Measurements from ENCODE around the gene TRIM17. TPM values are rescaled to one million over a fixed set of nuclear protein-coding genes. Genes with fewer than 3 reads are reported as not detected.

TRIM17 gene
- total RNA-seq, 2 donors from 2014 or later = 8.4 to 19.6 TPM

- H3K9ac ChIP-seq (ENCODE audit: extremely low read depth, low read length, poor library complexity, severe bottlenecking) = no peak overlapping the region
- no peak for DNase-seq
- Mint-ChIP-seq H3K9me3 (no peaks in the 10 kb centered on the region), H3K36me3 (ENCODE audit: low read depth) (peaks cover 5% of the 10 kb centered on the region), H3K27me3 (ENCODE audit: insufficient read depth) (peaks cover 24% of the 10 kb centered on the region), H3K27ac (no peak overlapping the region), H3K4me1 (peaks cover 12% of the 10 kb centered on the region), H3K4me3 (peak overlapping the region; percentile 87)
- no peak overlapping the region for H3K27ac ChIP-seq (ENCODE audit: low read depth, low read length)
- no peaks in the 10 kb centered on the region for H3K4me1 ChIP-seq (ENCODE audit: control insufficient read depth, insufficient read depth, low read length)
- 14 to 38% methylated on average over 1 of the region's 1 CpG for WGBS, 2 experiments (ENCODE audit: insufficient coverage in 1 of 2, insufficient read length in 1 of 2)
- H3K27me3 ChIP-seq (ENCODE audit: control insufficient read depth, insufficient read depth, low read length, poor library complexity, severe bottlenecking) = no peaks in the 10 kb centered on the region
- H3K9me3 ChIP-seq (ENCODE audit: control insufficient read depth, low read length) = no peaks in the 10 kb centered on the region
- H3K4me3 ChIP-seq (ENCODE audit: low read length) = peak overlapping the region; percentile 90
- TF ChIP-seq, protein P1, sequence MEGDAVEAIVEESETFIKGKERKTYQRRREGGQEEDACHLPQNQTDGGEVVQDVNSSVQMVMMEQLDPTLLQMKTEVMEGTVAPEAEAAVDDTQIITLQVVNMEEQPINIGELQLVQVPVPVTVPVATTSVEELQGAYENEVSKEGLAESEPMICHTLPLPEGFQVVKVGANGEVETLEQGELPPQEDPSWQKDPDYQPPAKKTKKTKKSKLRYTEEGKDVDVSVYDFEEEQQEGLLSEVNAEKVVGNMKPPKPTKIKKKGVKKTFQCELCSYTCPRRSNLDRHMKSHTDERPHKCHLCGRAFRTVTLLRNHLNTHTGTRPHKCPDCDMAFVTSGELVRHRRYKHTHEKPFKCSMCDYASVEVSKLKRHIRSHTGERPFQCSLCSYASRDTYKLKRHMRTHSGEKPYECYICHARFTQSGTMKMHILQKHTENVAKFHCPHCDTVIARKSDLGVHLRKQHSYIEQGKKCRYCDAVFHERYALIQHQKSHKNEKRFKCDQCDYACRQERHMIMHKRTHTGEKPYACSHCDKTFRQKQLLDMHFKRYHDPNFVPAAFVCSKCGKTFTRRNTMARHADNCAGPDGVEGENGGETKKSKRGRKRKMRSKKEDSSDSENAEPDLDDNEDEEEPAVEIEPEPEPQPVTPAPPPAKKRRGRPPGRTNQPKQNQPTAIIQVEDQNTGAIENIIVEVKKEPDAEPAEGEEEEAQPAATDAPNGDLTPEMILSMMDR (conservative IDR thresholded peaks at IDR 0.05) = peak; percentile 52
- H3K36me3 ChIP-seq (ENCODE audit: control insufficient read depth, insufficient read depth, low read length) = no peaks in the 10 kb centered on the region
Observed at GRCh38 chr1:228455715-228456114, 39.1 kb upstream of the TRIM17 start.

DNA sequence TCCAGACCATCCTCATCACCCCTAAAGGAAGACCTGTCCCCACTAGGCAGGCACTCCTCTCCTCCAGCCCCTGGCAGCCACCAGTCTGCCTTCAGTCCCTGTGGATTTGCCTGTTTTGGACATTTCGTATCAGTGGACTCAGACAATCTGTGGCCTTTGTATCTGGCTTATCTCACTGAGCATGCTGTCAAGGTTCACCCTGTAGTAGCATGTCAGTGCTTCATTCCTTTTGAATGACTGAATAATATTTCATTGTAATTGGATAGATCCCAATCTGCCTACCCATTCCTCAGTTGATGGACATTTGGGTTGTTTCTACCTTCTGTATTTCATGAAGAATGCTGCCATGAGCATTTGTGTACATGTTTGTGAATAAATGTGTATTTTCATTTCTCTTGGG lies 37.6 kb upstream of the TRIM17 start:
- Histone ChIP-seq H3K36me3 (ENCODE audit: control insufficient read depth, insufficient read depth, low read length) (no peaks in the 10 kb centered on the region), H3K9ac (ENCODE audit: extremely low read depth, low read length, poor library complexity, severe bottlenecking) (no peak overlapping the region), H3K4me3 (ENCODE audit: low read length) (no peak overlapping the region), H3K27ac (ENCODE audit: low read depth, low read length) (no peak overlapping the region), H3K9me3 (ENCODE audit: control insufficient read depth, low read length) (no peaks in the 10 kb centered on the region), H3K27me3 (ENCODE audit: control insufficient read depth, insufficient read depth, low read length, poor library complexity, severe bottlenecking) (no peaks in the 10 kb centered on the region), H3K4me1 (ENCODE audit: control insufficient read depth, insufficient read depth, low read length) (no peaks in the 10 kb centered on the region)
- Mint-ChIP-seq H3K27me3 (ENCODE audit: insufficient read depth) (peaks cover 24% of the 10 kb centered on the region), H3K4me3 (no peak overlapping the region), H3K9me3 (no peaks in the 10 kb centered on the region), H3K36me3 (ENCODE audit: low read depth) (peaks cover 5% of the 10 kb centered on the region), H3K4me1 (peaks cover 12% of the 10 kb centered on the region), H3K27ac (no peak overlapping the region)
- 96 to 100% methylated on average over 1 of the region's 1 CpG for WGBS, 2 experiments (ENCODE audit: insufficient coverage in 1 of 2, insufficient read length in 1 of 2)
- TF ChIP-seq, protein P1 (conservative IDR thresholded peaks at IDR 0.05) = no peak
- DNase-seq = no peak

DNA sequence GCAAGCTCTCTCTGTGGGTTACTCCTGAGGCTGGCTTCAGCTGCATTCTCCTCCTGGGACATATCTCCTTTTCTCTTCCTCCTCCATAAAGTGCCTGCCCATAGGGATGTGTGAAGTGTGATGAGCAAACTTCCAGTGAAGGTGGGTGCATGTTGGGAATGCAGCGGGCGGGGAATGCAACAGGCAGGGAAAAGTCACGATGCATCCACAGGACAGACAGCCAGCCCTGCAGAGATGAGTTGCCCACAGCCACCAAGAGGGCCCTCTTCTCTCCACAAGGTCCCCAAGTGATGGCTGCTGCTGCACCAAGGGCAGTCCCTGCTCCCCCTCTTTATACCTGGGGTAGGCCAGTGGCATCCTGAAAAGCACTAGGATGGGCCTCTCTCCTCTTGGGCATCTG lies 37.0 kb upstream of the TRIM17 start:
- H3K4me1 Mint-ChIP-seq = peaks cover 12% of the 10 kb centered on the region
- H3K4me3 Mint-ChIP-seq = no peak overlapping the region
- no peaks in the 10 kb centered on the region for H3K27me3 ChIP-seq (ENCODE audit: control insufficient read depth, insufficient read depth, low read length, poor library complexity, severe bottlenecking)
- H3K4me3 ChIP-seq (ENCODE audit: low read length) = no peak overlapping the region
- no peaks in the 10 kb centered on the region for H3K4me1 ChIP-seq (ENCODE audit: control insufficient read depth, insufficient read depth, low read length)
- H3K36me3 ChIP-seq (ENCODE audit: control insufficient read depth, insufficient read depth, low read length) = no peaks in the 10 kb centered on the region
- H3K9ac ChIP-seq (ENCODE audit: extremely low read depth, low read length, poor library complexity, severe bottlenecking) = no peak overlapping the region
- no peak overlapping the region for H3K27ac Mint-ChIP-seq
- no peak for DNase-seq
- H3K27ac ChIP-seq (ENCODE audit: low read depth, low read length) = no peak overlapping the region
- H3K27me3 Mint-ChIP-seq (ENCODE audit: insufficient read depth) = peaks cover 22% of the 10 kb centered on the region
- no peaks in the 10 kb centered on the region for H3K9me3 ChIP-seq (ENCODE audit: control insufficient read depth, low read length)
- H3K36me3 Mint-ChIP-seq (ENCODE audit: low read depth) = peaks cover 5% of the 10 kb centered on the region
- H3K9me3 Mint-ChIP-seq = no peaks in the 10 kb centered on the region
- TF ChIP-seq, protein P1 (conservative IDR thresholded peaks at IDR 0.05) = no peak
- WGBS, 2 experiments (ENCODE audit: insufficient coverage in 1 of 2, insufficient read length in 1 of 2) = 79 to 96% methylated on average over 3 of the region's 3 CpGs
